SH-SY5Y (cell line): ENCODE results near the gene PCDH10.

Experiments used
- GATA2 ChIP-seq: IDR thresholded peaks from 2 replicates; pipeline ENCODE4 v1.6.1; 2011; ENCODE audit warnings: mild to moderate bottlenecking, low read depth, low read length
- GATA3 ChIP-seq: IDR thresholded peaks from 2 replicates; pipeline ENCODE4 v1.6.1; 2011; ENCODE audit warnings: low read depth, mild to moderate bottlenecking, low read length, moderate library complexity

GRCh38 chr4:133157460-133158160, 8.5 kb downstream of the PCDH10 start:
- TF ChIP-seq GATA3 (no peak), GATA2 (no peak)
